Keratinocyte (primary cell): ENCODE results near the gene TMEM235. TPM values are rescaled to one million over a fixed set of nuclear protein-coding genes. Genes with fewer than 3 reads are reported as not detected.

ENCODE experiments used
- DNase-seq: peaks from one replicate; pipeline ENCODE4 v3.0.0-alpha.2; 2011; ENCODE audit warnings: low read depth, missing footprints, low spot score
- FAIRE-seq: peaks from 2 replicates; lab custom pipeline; 2011; peaks lifted over from hg19 to GRCh38; lab: Jason Lieb, UNC
- H2AFZ ChIP-seq: 2 replicates; pipeline ENCODE4 v1.6.0; 2012; ENCODE audit warnings: low read length, control low read depth, inconsistent platforms; ENCODE audit not compliant: control insufficient read depth
- H3K27ac ChIP-seq: 2 replicates; pipeline ENCODE4 v1.5.1; 2011; ENCODE audit warnings: low read length; ENCODE audit not compliant: control insufficient read depth, insufficient read depth
- H3K27me3 ChIP-seq: 3 replicates; pipeline ENCODE4 v1.6.0; 2011; ENCODE audit warnings: low read length; ENCODE audit not compliant: control insufficient read depth, insufficient read depth; ENCODE audit errors: extremely low read depth
- H3K36me3 ChIP-seq, 2 experiments: 2 replicates in 1 of 2; 3 replicates in 1 of 2; pipeline ENCODE4 v1.5.1; 2011; ENCODE audit warnings: low read length in 2 of 2, mild to moderate bottlenecking in 1 of 2; ENCODE audit not compliant: control insufficient read depth in 2 of 2, insufficient read depth in 2 of 2; ENCODE audit errors: extremely low read depth in 1 of 2
- H3K4me1 ChIP-seq: 3 replicates; pipeline ENCODE4 v1.5.1; 2011; ENCODE audit warnings: low read length; ENCODE audit not compliant: control insufficient read depth, insufficient read depth; ENCODE audit errors: extremely low read depth
- H3K4me2 ChIP-seq: 3 replicates; pipeline ENCODE4 v1.6.0; 2011; ENCODE audit warnings: low read depth, low read length; ENCODE audit not compliant: control insufficient read depth, insufficient read depth; ENCODE audit errors: extremely low read depth
- H3K4me3 ChIP-seq, 3 experiments: fragments of 200-600 bp in 1 of 3; sonication (generic) in 1 of 3; 2 replicates in 2 of 3; 3 replicates in 1 of 3; pipeline ENCODE4 v1.5.1; 2011 to 2016; ENCODE audit warnings: low read length in 3 of 3, mild to moderate bottlenecking in 3 of 3, control low read depth in 2 of 3, inconsistent platforms in 1 of 3, low read depth in 1 of 3, mixed read lengths in 1 of 3, mixed run types in 1 of 3, moderate library complexity in 1 of 3; ENCODE audit not compliant: control insufficient read depth in 2 of 3, insufficient read depth in 2 of 3; ENCODE audit errors: extremely low read depth in 1 of 3
- H3K79me2 ChIP-seq: 2 replicates; pipeline ENCODE4 v1.6.0; 2012; ENCODE audit warnings: low read length; ENCODE audit not compliant: control insufficient read depth, insufficient read depth
- H3K9ac ChIP-seq: 3 replicates; pipeline ENCODE4 v1.6.0; 2011; ENCODE audit warnings: low read length; ENCODE audit not compliant: control insufficient read depth, insufficient read depth; ENCODE audit errors: extremely low read depth
- H3K9me1 ChIP-seq: 3 replicates; pipeline ENCODE4 v1.6.0; 2011; ENCODE audit warnings: low read length; ENCODE audit not compliant: control insufficient read depth, insufficient read depth; ENCODE audit errors: extremely low read depth
- H3K9me3 ChIP-seq: 2 replicates; pipeline ENCODE4 v1.5.1; 2012; ENCODE audit warnings: low read depth, low read length; ENCODE audit not compliant: control insufficient read depth
- H4K20me1 ChIP-seq: 3 replicates; pipeline ENCODE4 v1.6.0; 2011; ENCODE audit warnings: low read length; ENCODE audit not compliant: control insufficient read depth, insufficient read depth; ENCODE audit errors: extremely low read depth
- EZH2 ChIP-seq: IDR thresholded peaks from one replicate; pipeline ENCODE4 v1.6.1; 2012; ENCODE audit warnings: inconsistent platforms, mild to moderate bottlenecking, low read length, moderate library complexity
- dilution Hi-C: fragments of 300-500 bp; cut with MboI; formaldehyde crosslinking; loops from one replicate; pipeline ENCODE4 v1.7.0; 2020; ENCODE audit warnings: low sequenced_read_pairs; ENCODE audit not compliant: extremely low pct_ligation_motif_present
- polyA plus RNA-seq, 5 experiments: library from polyadenylated mRNA; depleted of rRNA in 3 of 5; stranded (reverse) in 3 of 5; stranded (forward) in 1 of 5; unstranded in 1 of 5; fragments of >200 nt; gene quantifications; 1 replicate in 1 of 5; 2 replicates in 3 of 5; 3 replicates in 1 of 5; pipeline versions ENCODE4 v1.2.1 to v1.2.3, GENCODE V29; 2011 to 2012; ENCODE audit warnings: missing spikeins in 2 of 5, low read depth in 1 of 5, low replicate concordance in 1 of 5
- TF ChIP-seq, protein P1 (sequence below), 3 experiments: IDR thresholded peaks in 1 of 3; conservative IDR thresholded peaks in 1 of 3; optimal IDR thresholded peaks in 1 of 3; 2 replicates in 2 of 3; 3 replicates in 1 of 3; pipeline versions ENCODE3 to v1.5.1; 2011; ENCODE audit warnings: low read length in 3 of 3, mild to moderate bottlenecking in 3 of 3, moderate library complexity in 2 of 3, control low read depth in 1 of 3, inconsistent platforms in 1 of 3; ENCODE audit not compliant: insufficient read depth in 2 of 3; ENCODE audit errors: extremely low read depth in 1 of 3

The TMEM235 gene
- polyA plus RNA-seq, 1 donor (not counting 4 experiments of a cell fraction or from before 2014, with no cell fraction given), result not detected

DNA sequence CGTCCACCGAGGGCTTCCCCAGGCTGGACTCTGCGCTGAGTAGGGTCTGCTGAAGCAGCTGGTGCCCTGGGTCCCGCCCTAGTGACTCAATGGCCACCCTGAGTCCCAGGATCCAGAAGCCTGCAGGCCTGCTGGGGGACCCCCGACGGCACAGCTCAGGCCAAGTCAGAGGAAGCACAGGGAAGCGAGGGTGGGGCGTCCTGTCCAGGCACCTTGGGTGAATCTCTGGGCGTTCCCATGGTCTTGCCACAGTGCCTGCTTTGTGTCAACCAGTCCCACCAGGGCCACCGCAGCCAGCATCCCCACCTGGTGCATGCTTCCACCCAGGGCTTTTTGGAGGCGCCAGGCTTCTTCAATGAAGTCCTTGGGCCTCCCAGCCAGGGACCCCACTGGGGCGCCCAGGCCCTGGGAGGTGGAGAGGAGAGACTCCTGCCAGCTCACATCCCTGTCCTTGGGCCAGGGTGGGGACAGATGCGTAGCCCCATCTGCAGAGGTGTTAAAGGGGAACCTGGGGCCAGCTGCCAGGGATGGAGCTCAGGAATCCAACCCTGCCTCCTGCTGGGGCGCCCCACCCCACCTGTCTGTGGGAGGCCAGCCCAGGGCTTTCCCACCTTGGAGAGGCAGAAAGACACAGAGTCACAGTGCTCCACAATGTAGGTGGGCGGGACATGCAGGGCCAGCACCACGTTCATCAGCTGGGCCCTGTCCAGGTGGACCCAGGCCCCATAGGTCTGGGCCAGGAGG lies 17.8 kb downstream of the TMEM235 start:
- DNase-seq, result no peak
- H3K27ac ChIP-seq, result no peak overlapping the region
- no peaks in the 10 kb centered on the region for H3K9me1 ChIP-seq
- no peaks in the 10 kb centered on the region for H3K36me3 ChIP-seq
- H3K79me2 ChIP-seq, result no peaks in the 10 kb centered on the region
- dilution Hi-C loops, result no loop called here
- H3K27me3 ChIP-seq, result peaks cover 9% of the 10 kb centered on the region
- H3K9me3 ChIP-seq, result no peaks in the 10 kb centered on the region
- H3K4me2 ChIP-seq, result no peak overlapping the region
- H3K9ac ChIP-seq, result no peak overlapping the region
- no peak for TF ChIP-seq EZH2
- TF ChIP-seq, protein P1, sequence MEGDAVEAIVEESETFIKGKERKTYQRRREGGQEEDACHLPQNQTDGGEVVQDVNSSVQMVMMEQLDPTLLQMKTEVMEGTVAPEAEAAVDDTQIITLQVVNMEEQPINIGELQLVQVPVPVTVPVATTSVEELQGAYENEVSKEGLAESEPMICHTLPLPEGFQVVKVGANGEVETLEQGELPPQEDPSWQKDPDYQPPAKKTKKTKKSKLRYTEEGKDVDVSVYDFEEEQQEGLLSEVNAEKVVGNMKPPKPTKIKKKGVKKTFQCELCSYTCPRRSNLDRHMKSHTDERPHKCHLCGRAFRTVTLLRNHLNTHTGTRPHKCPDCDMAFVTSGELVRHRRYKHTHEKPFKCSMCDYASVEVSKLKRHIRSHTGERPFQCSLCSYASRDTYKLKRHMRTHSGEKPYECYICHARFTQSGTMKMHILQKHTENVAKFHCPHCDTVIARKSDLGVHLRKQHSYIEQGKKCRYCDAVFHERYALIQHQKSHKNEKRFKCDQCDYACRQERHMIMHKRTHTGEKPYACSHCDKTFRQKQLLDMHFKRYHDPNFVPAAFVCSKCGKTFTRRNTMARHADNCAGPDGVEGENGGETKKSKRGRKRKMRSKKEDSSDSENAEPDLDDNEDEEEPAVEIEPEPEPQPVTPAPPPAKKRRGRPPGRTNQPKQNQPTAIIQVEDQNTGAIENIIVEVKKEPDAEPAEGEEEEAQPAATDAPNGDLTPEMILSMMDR (optimal IDR thresholded peaks at IDR 0.05 in 1 of 3, IDR thresholded peaks at IDR 0.05 in 1 of 3, conservative IDR thresholded peaks at IDR 0.05 in 1 of 3; ENCODE audit: extremely low read depth in 1 of 3, insufficient read depth in 2 of 3, low read length in 3 of 3), result no peak
- no peak for FAIRE-seq
- no peaks in the 10 kb centered on the region for H4K20me1 ChIP-seq
- H3K4me3 ChIP-seq, result no peak overlapping the region
- H3K4me1 ChIP-seq, result peaks cover 9% of the 10 kb centered on the region
- no peak overlapping the region for H2AFZ ChIP-seq

DNA sequence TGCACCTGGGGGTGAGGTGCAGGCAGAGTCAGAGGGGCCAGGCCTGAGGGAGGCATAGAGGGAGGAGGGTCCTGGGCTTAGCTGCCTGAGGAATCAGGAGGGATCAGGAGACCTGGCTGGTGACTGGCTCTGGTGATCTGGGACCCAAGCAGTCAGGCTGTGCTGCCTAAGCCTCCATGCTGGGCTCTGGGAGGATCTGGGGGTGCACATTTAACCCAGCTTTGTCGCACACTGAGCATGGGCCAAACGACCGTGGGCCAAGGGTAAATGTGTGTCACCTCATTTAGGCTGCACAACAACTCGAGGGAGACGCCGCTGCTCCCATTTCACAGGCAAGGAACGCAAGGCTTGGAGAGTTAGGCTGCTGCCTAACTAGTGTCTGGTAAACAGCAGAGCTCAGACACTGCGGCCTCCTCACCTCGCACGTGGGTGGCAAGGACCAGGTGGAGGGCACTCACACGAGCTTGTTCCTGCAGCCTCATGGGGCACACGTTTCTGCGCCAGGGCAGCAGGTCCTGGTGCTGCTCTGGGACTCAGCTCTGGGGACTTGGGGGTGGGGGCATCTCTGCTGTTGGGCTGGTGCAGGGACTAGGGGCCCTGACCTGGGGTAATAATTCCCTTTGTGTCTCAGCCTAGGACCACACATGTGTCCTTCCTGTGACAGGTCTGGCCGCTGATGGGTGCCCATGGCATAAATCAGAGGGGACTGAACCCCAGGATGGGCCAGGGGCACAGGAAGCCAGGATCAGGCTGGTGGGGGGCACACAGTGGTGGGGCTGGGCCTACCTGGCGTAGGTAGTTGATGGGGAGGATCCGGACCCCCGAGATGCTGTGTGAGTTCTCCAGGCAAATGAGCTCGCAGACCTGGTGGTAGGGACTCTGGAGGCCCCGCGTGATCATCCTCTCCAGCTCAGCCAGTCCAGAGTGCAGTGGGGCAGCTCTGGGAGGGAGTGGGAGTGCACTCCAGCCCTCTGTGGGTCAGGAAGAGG lies 18.7 kb downstream of the TMEM235 start:
- Histone ChIP-seq H3K4me3 (no peak overlapping the region), H3K4me1 (peaks cover 9% of the 10 kb centered on the region), H3K36me3 (no peaks in the 10 kb centered on the region), H3K27me3 (peaks cover 9% of the 10 kb centered on the region), H3K79me2 (no peaks in the 10 kb centered on the region), H4K20me1 (no peaks in the 10 kb centered on the region), H3K9me1 (no peaks in the 10 kb centered on the region), H3K4me2 (no peak overlapping the region), H3K9me3 (no peaks in the 10 kb centered on the region), H3K9ac (no peak overlapping the region), H3K27ac (no peak overlapping the region), H2AFZ (no peak overlapping the region)
- FAIRE-seq (no peak), DNase-seq (no peak)
- TF ChIP-seq, protein P1 (optimal IDR thresholded peaks at IDR 0.05 in 1 of 3, IDR thresholded peaks at IDR 0.05 in 1 of 3, conservative IDR thresholded peaks at IDR 0.05 in 1 of 3; ENCODE audit: extremely low read depth in 1 of 3, insufficient read depth in 2 of 3, low read length in 3 of 3), result no peak
- no peak for TF ChIP-seq EZH2
- dilution Hi-C loops, result no loop called here
